Gastrocnemius medialis (tissue), 4 donors: ENCODE results near the gene EID2B.

Experiments used
- POLR2A ChIP-seq, 2 donors: fragments of 450-650 bp; IDR thresholded peaks; one replicate each; pipeline ENCODE4 v1.6.1; 2017; ENCODE audit warnings: antibody characterized with exemption in 2 of 2, mild to moderate bottlenecking in 2 of 2, moderate library complexity in 2 of 2
- TF ChIP-seq, protein P1 (sequence below), 5 experiments: fragments of 450-650 bp in 3 of 5; fragments of 200-600 bp in 2 of 5; sonication (generic) in 2 of 5; IDR thresholded peaks in 4 of 5; conservative IDR thresholded peaks in 1 of 5; 1 replicate in 4 of 5; 2 replicates in 1 of 5; pipeline ENCODE4 v1.5.1; 2016 to 2019; ENCODE audit warnings: antibody characterized with exemption in 5 of 5, mild to moderate bottlenecking in 3 of 5, moderate library complexity in 3 of 5

- TF ChIP-seq, protein P1, sequence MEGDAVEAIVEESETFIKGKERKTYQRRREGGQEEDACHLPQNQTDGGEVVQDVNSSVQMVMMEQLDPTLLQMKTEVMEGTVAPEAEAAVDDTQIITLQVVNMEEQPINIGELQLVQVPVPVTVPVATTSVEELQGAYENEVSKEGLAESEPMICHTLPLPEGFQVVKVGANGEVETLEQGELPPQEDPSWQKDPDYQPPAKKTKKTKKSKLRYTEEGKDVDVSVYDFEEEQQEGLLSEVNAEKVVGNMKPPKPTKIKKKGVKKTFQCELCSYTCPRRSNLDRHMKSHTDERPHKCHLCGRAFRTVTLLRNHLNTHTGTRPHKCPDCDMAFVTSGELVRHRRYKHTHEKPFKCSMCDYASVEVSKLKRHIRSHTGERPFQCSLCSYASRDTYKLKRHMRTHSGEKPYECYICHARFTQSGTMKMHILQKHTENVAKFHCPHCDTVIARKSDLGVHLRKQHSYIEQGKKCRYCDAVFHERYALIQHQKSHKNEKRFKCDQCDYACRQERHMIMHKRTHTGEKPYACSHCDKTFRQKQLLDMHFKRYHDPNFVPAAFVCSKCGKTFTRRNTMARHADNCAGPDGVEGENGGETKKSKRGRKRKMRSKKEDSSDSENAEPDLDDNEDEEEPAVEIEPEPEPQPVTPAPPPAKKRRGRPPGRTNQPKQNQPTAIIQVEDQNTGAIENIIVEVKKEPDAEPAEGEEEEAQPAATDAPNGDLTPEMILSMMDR (IDR thresholded peaks at IDR 0.05 in 4 of 5, conservative IDR thresholded peaks at IDR 0.05 in 1 of 5): no peak
- TF ChIP-seq POLR2A (IDR thresholded peaks at IDR 0.05): no peak
These were observed 14.2 kb downstream of the EID2B start for GRCh38 chr19:39518458-39518857.
